HUES64 (cell line): ENCODE measurements around the gene NCK2.
A peak's percentile ranks its signal among the peaks of the same experiment; 100 is the strongest.

Experiments used
- H3K27ac ChIP-seq: 2 replicates; pipeline ENCODE4 v1.7.0; 2013; ENCODE audit warnings: low read depth, low read length, inconsistent platforms
- H3K27me3 ChIP-seq: 2 replicates; pipeline ENCODE4 v1.6.1; 2013; ENCODE audit warnings: mild to moderate bottlenecking, low read length; ENCODE audit not compliant: insufficient read depth
- H3K36me3 ChIP-seq: 2 replicates; pipeline ENCODE4 v1.6.1; 2013; ENCODE audit warnings: mild to moderate bottlenecking, low read length; ENCODE audit not compliant: insufficient read depth
- H3K4me1 ChIP-seq: 2 replicates; pipeline ENCODE4 v1.6.1; 2013; ENCODE audit warnings: mild to moderate bottlenecking, low read length, moderate library complexity; ENCODE audit not compliant: insufficient read depth
- H3K4me3 ChIP-seq: 2 replicates; pipeline ENCODE4 v1.5.1; 2013; ENCODE audit warnings: mild to moderate bottlenecking, low read length, moderate library complexity
- H3K9ac ChIP-seq: 2 replicates; pipeline ENCODE4 v1.6.1; 2013; ENCODE audit warnings: mild to moderate bottlenecking, low read depth, low read length
- H3K9me3 ChIP-seq: 2 replicates; pipeline ENCODE4 v1.6.1; 2013; ENCODE audit warnings: low read depth, low read length; ENCODE audit not compliant: insufficient read depth
- WGBS: fragments of 150-250, 120-280 bp; methylation state at CpG from one replicate; pipeline ENCODE4 v1.1.7; 2013; ENCODE audit warnings: missing lambda C conversion rate; 5-methylcytosine and 5-hydroxymethylcytosine counted together

NCK2 gene

DNA sequence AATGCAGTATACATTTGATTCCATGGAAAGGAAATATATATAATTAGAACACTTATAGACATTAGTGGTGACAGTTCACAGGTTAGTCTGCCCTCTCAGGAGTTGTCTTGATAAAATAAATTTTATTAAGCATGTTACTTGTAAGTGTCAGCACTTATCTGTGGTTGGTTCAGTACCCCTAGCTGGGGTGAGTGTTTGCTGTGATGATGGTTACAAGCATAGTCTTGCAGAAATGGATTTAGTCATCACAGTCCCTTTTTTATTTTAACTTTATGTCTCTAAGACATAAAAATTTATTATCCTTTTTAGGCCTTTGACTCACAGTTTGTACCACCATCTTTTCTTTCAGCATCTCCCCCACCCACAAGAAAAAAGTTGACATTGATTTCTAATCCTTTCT is 52.1 kb downstream of the NCK2 start:
- Histone ChIP-seq H3K9ac (no peak overlapping the region), H3K36me3 (no peaks in the 10 kb centered on the region), H3K4me1 (peaks cover 31% of the 10 kb centered on the region), H3K27ac (no peak overlapping the region), H3K27me3 (no peaks in the 10 kb centered on the region), H3K9me3 (no peaks in the 10 kb centered on the region), H3K4me3 (no peak overlapping the region)

DNA sequence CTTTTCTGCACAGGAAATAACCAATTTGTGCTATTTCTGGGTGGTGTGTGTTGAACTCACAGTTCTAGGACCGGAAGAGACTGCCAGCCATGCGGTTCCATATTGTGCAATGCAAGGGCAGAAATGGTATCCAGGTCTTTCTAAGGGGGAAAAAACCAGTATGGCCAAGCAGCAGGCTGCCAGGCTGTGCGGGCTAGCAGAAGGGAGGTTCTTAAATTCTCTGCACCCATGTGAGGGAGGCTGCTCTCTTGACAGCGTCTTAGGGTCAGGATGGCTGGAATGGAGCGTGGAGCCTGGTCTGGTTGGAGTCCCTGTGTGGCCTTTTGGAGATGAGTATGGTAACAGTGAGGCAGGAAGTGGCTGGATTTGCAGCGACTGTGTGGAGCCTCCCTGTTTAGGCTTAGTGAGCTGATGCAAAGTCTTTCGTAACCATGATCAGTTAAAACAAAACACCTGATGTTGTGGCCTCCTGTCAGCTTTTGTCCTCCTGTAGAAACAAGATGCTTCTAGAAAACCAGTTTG is 52.6 kb downstream of the NCK2 start:
- WGBS, result 71% methylated on average over 7 of the region's 7 CpGs
- Histone ChIP-seq H3K27ac (peak overlapping the region; percentile 9; the same call in 1 of the 2 replicates), H3K9ac (peak overlapping the region; percentile 26; the same call in 1 of the 2 replicates), H3K4me3 (no peak overlapping the region), H3K9me3 (no peaks in the 10 kb centered on the region), H3K4me1 (peaks cover 31% of the 10 kb centered on the region), H3K36me3 (no peaks in the 10 kb centered on the region), H3K27me3 (no peaks in the 10 kb centered on the region)

DNA sequence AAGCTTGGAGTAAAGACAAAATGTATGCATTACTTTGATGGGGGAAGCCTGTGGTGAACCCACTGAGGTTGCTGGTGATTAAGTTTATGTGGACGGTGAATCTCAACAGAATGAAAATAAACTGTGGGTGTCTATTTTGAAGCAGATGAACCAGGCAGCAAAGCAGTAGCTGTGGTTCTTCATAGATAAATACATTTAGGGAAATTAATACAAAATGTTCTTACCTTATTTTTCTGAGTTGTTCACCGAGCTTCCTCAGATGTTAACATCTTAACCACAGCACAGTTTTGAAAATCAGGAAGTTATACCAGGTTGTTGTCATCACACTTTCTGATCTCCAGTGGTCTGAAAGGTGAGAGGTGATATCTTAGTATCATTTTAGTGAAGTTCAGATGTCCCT is 53.9 kb downstream of the NCK2 start:
- Histone ChIP-seq H3K27ac (no peak overlapping the region), H3K9ac (no peak overlapping the region), H3K9me3 (no peaks in the 10 kb centered on the region), H3K4me3 (no peak overlapping the region), H3K27me3 (no peaks in the 10 kb centered on the region), H3K4me1 (peaks cover 31% of the 10 kb centered on the region), H3K36me3 (no peaks in the 10 kb centered on the region)
- WGBS, result 100% methylated on average over 2 of the region's 2 CpGs

DNA sequence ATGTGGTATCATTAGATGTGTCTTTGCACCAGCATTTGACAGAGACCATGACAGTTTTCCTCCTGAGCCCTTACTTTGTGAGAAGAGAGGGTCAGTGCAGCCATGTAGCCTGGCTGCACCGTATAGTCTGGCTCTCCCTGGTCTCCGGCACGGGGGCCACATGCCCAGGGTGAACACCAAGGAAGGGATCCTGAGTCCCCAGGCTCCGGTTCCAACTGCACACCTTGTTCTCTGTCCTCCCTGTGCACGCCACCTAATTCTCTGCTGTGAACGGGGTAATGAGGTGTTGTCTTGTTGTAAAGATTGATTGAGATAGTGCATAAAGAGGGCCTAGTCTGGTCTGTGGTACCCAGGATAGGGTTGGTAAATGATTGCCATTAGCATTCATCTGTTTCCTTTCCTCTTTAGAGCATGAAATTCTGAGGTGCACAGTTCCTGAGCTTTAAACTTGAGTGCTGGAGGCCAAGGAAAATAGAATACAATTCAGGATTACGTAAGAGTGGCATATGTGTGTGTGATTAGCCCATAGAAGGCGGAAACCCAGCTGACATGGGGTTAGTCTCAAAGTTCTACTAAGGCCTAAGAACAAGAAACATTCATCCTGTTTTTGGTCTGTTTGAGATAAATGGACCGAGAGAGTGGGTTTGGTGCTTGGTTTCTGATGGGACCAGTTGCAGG is 55.5 kb downstream of the NCK2 start:
- Histone ChIP-seq H3K27ac (no peak overlapping the region), H3K4me1 (peaks cover 31% of the 10 kb centered on the region), H3K9me3 (no peaks in the 10 kb centered on the region), H3K36me3 (no peaks in the 10 kb centered on the region), H3K4me3 (no peak overlapping the region), H3K27me3 (no peaks in the 10 kb centered on the region), H3K9ac (no peak overlapping the region)
- WGBS, result 92% methylated on average over 9 of the region's 9 CpGs

DNA sequence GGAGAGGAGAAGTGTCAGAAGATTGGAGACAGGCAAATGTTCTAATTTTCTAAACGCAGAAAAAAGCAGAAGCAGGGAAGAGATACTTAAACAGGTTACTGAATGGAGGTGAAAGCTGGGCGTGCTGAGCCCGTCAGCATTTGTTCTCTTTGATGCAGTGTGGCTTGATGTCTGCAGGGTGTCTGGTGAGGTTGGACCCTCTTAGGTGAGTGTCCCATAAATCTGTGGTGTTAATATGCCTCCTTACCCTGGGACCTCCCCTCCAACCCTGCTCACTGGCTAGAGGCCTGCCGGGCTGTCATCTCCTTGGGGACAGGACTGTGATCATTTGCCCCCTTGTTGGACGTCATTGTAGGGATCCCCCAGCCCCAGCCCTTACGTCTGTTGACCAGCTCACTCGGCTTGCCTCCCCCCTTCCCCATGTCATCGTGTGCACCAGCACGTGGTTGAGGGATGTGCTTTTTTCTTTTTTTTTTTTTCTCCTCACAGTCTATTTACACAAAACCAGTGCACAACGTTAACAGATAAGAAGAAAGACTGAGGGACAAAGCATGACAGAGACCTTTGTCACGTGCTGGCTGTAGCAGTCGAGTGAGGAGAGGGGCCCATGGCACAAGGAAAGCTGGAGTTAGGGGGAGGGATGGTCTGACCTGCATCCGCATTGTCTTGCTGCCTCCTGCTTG is 56.4 kb downstream of the NCK2 start:
- Histone ChIP-seq H3K4me1 (peaks cover 22% of the 10 kb centered on the region), H3K4me3 (no peak overlapping the region), H3K36me3 (no peaks in the 10 kb centered on the region), H3K9me3 (no peaks in the 10 kb centered on the region), H3K27ac (no peak overlapping the region), H3K27me3 (no peaks in the 10 kb centered on the region), H3K9ac (no peak overlapping the region)
- WGBS, result 87% methylated on average over 13 of the region's 13 CpGs

DNA sequence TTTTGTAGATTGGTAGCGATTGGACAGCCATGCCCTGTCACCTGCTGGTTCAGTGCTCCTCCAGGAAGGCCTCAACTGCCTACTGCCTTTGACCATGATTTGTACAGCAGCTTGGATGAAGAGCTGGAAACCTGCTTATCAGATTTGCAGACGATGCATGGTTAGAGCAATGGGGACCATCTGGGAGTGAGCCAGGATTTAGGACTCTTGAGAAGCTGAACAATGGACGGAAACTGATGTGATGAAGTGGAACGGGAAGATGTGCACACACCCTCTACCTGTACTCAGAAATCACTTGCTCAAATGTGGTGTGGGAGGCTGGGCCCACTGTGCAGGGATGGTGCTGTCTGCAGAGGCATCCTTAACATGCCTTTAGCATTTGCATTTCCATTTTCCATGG is 57.2 kb downstream of the NCK2 start:
- 98% methylated on average over 3 of the region's 4 CpGs for WGBS
- no peaks in the 10 kb centered on the region for H3K36me3 ChIP-seq
- H3K4me1 ChIP-seq, result peaks cover 20% of the 10 kb centered on the region
- H3K4me3 ChIP-seq, result no peak overlapping the region
- no peaks in the 10 kb centered on the region for H3K27me3 ChIP-seq
- no peak overlapping the region for H3K27ac ChIP-seq
- no peaks in the 10 kb centered on the region for H3K9me3 ChIP-seq
- no peak overlapping the region for H3K9ac ChIP-seq

DNA sequence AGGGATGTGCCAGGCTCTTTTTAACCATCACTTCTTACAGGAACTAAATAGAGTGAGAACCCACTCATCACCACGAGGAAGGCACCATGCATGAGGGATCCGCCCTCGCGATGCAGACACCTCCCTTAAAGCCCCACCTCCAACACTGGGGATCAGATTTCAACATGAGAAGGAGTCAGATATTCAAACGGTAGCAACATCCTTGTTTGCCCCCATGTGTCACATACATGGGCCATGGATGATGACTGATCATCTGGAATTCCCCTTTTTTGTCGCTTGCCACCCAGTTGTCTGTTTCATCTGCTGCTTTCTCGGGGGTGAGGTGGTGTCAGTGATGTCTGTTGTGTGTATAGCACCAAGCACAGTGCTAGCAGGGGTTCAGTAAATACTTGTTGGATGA is 57.9 kb downstream of the NCK2 start:
- WGBS, result 78% methylated on average over 7 of the region's 7 CpGs
- H3K27ac ChIP-seq, result no peak overlapping the region
- no peaks in the 10 kb centered on the region for H3K9me3 ChIP-seq

DNA sequence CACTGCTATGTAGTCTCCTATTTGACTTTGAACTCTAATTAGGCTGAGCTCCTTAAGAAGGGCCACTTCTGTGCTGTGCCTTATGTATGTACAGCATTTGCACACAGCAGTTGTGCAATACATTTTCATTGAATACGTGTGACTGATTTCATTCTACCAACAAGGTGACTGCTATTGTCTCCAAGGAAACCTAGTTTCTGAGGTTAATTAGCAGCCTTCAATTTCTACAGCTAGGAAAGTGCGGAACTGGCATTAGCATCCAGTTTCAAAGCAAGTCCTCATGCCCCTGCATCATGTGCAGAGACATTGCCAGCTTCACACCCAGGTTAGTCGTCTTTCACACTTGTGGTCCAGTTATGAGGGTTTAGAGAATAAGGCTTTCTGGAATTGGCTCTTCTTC is 58.6 kb downstream of the NCK2 start:
- Histone ChIP-seq H3K9ac (no peak overlapping the region), H3K4me1 (peaks cover 20% of the 10 kb centered on the region), H3K27ac (no peak overlapping the region), H3K4me3 (no peak overlapping the region), H3K36me3 (no peaks in the 10 kb centered on the region), H3K27me3 (no peaks in the 10 kb centered on the region), H3K9me3 (no peaks in the 10 kb centered on the region)
- WGBS, result 95% methylated on average over 3 of the region's 3 CpGs

More for the DNA sequence above, 57.9 kb downstream of the NCK2 start:
- H3K36me3 ChIP-seq, result no peaks in the 10 kb centered on the region
- peaks cover 19% of the 10 kb centered on the region for H3K4me1 ChIP-seq
- H3K4me3 ChIP-seq, result no peak overlapping the region
- H3K27me3 ChIP-seq, result no peaks in the 10 kb centered on the region
- no peak overlapping the region for H3K9ac ChIP-seq

DNA sequence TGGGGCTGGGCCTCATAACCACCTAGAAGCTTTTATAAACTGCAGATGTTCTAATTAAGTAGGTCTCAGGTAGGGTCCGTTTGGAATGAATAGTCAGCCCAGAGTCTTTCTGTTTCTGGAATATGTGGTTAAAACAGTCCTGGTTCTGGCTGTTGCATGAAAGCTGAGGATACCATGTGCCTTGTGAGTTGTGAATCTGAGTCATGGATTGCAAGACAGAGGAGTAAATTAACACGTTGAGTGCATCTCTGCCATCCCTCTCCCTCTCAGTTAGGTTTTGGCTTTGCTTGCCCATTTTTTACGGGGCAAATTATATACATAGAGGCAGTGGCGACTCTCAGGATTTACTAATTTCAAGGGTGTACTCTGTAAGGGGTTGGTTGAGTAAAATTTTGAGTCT is 59.1 kb downstream of the NCK2 start:
- no peaks in the 10 kb centered on the region for H3K9me3 ChIP-seq
- WGBS, result 84% methylated on average over 4 of the region's 4 CpGs
- peaks cover 24% of the 10 kb centered on the region for H3K4me1 ChIP-seq
- H3K27ac ChIP-seq, result no peak overlapping the region
- H3K4me3 ChIP-seq, result no peak overlapping the region
- H3K36me3 ChIP-seq, result no peaks in the 10 kb centered on the region
- H3K9ac ChIP-seq, result no peak overlapping the region
- no peaks in the 10 kb centered on the region for H3K27me3 ChIP-seq

DNA sequence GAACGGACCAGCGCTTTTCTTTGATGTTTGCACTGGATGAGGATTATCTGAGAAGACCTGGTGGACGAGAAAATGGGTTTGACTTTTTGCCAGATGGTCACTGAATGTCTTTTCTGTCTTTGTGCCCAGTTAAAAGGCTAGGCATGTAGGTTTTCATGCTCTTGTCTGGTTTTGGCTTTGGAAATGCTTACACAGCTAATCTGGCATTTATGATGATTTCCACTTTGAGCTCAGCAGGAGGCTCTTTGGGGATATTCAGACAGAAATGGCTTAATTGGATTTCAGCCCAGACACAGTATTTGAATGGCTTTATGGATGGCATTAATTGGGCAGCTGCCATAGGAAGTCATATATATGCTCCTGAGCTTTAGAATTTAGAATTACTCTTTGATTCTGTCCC is 59.6 kb downstream of the NCK2 start:
- Histone ChIP-seq H3K9ac (no peak overlapping the region), H3K4me3 (no peak overlapping the region), H3K36me3 (no peaks in the 10 kb centered on the region), H3K4me1 (peaks cover 29% of the 10 kb centered on the region), H3K9me3 (no peaks in the 10 kb centered on the region), H3K27ac (no peak overlapping the region), H3K27me3 (no peaks in the 10 kb centered on the region)
- 94% methylated on average over 3 of the region's 3 CpGs for WGBS

DNA sequence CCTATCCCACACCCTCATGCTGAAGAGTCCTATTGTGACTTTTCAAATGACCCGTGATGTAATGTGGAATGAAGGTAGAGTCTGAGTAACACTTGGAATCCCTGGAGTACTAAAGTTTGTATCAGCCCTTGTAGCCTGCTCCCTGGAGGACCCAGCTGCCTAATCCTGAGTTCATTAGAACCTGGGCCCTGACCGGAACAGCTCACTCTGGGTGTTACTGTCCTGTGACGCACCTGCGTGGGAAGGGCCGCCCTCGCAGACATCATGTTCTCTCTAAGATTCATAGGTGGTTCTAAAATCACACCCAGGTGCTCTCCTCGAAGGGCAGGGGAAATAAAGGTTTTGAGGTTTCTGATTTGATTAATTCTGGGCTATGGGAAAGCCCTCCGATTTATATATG is 62.3 kb downstream of the NCK2 start:
- H3K4me1 ChIP-seq, result peaks cover 44% of the 10 kb centered on the region
- 90% methylated on average over 8 of the region's 8 CpGs for WGBS

More for the DNA sequence above, 62.3 kb downstream of the NCK2 start:
- Histone ChIP-seq H3K4me3 (no peak overlapping the region), H3K27ac (no peak overlapping the region), H3K9me3 (no peaks in the 10 kb centered on the region), H3K9ac (no peak overlapping the region), H3K36me3 (no peaks in the 10 kb centered on the region), H3K27me3 (no peaks in the 10 kb centered on the region)
